Subcutaneous adipose tissue (tissue), 4 donors: ENCODE measurements around the gene PSMB8. TPM values are rescaled to one million over a fixed set of nuclear protein-coding genes. Genes with fewer than 3 reads are reported as not detected.

Experiments used
- CTCF ChIP-seq: fragments of 450-650 bp; IDR thresholded peaks from one replicate; pipeline ENCODE4 v1.5.1; 2016; ENCODE audit warnings: low read depth, mild to moderate bottlenecking, control low read depth, antibody characterized with exemption, moderate library complexity
- total RNA-seq, 4 donors: library from RNA; depleted of rRNA; stranded (reverse); fragments of >200 nt; gene quantifications; one replicate each; pipeline ENCODE4 v1.1.0, GENCODE V29; 2016

The PSMB8 gene
- total RNA-seq, 4 donors from 2014 or later: 20.5 to 61.4 (median 49.0) TPM

- TF ChIP-seq CTCF: no peak
These were observed 22.0 kb upstream of the PSMB8 start for GRCh38 chr6:32865724-32866443.

- TF ChIP-seq CTCF: no peak
These were observed 18.9 kb upstream of the PSMB8 start for GRCh38 chr6:32862725-32863124.

- no peak for TF ChIP-seq CTCF
These were observed 16.8 kb upstream of the PSMB8 start for GRCh38 chr6:32860674-32861073.

GRCh38 chr6:32858194-32858593 is 14.3 kb upstream of the PSMB8 start:
- no peak for TF ChIP-seq CTCF

- no peak for TF ChIP-seq CTCF
These were observed 13.5 kb upstream of the PSMB8 start for GRCh38 chr6:32857156-32857891.

- no peak for TF ChIP-seq CTCF
These were observed 11.8 kb upstream of the PSMB8 start for GRCh38 chr6:32855467-32856174.
